ENCODE results near the gene TNC.
"Not testable (repeated sequence)": the region's sequence is repeated elsewhere in the genome, so short reads cannot be mapped to it uniquely, and the experiment has no call there.

The TNC gene

DNA sequence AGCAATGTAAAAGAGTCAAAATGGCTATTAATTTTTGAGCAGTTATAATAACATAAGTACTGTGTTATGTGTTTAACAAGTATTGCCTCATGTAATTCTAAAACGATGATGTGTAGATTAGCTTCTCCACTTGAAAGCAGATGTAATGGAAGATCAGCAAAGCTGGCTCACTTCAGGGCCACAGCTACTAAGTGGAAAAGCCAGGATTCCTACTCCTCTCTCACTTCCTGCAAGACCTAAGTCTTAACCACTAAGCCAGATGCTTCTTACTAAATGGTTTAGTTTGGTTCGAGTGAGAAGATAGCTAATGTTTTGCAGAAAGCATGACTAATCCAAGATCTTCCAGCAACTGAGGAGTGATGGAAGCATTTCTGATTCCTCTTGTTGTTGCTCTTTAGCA, 15.7 kb upstream of the TNC start:
- DNase-seq, result no peak

DNA sequence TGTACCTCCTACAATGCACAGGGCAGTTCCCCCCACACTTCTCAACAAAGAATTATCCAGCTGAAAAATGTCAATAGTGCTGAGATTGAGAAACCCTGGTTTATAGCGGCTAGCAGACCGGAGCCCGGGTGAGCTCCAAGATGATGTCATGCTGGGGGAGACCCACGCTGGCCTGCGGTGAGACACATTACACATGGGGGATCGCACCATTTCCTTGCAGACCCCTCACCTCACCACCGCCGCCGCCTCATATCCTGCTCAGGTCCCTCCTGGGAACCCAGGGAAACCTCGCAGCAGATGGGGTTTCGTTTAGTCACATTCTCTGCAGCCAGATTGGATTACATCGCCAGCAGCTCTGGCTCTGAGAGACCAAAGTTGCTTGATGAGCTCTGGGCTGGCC, 14.7 kb upstream of the TNC start:
- peak; percentile 45 for DNase-seq

DNA sequence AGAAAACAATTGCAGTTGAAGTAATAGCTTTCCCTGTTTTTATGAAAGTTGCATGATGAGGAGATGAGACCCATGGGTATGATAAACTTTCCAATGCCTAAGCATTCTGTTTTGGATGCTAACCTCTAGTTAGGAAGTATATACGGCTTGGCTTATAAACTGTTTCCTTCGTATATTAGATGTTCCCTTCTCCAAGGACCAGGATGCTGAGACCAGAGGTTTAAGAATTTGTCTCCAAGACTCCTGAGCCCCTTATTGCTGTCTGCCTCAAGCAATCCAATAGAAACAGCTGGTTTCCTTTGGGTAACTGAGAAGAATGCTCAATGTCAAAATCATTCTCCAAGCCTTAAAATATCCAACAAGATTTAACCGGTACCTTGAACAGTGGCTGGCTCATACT, 12.2 kb upstream of the TNC start:
- DNase-seq, result no peak

DNA sequence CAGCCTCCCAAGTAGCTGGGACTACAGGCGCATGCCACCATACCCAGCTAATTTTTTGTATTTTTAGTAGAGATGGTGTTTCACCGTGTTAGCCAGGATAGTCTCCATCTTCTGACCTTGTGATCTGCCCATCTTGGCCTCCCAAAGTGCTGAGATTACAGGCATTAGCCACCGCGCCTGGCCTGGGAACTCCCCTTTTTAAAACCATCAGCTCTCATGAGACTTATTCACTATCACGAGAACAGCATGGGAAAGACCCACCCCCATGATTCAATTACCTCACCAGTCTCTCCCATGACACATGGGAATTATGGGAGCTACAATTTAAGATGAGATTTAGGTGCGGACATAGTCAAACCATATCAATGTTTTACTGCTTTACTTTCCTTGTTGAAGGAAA, 10.8 kb upstream of the TNC start:
- not testable (repeated sequence) for DNase-seq

DNA sequence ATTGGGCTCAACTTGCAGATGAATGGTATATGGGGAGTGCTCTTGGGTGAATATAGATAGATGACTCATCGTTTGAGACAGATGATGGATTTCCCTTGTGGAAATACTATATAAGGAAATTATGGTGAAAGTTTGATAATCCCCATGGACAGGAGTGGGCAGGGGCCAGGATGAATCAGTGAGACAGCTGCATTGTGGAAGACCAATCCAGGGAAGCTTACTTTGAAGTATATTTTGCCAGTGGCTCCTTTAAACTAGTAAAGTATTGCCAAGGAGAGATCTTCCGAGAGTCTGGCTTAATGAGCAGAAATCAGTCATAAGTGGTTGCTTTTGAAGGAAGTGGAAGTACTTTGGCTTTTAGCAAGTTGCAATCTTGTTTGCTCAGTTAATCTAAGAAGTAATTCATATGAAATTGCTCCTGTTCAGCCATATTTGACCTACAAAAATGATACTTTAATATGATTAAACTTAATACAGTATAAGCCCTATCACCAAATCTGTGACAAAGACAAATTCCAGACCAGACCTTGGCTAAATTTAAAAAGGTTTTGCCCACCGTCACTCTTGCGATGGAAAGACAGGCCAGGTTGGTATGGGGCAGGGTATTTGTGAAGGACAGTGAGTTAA, 9.3 kb upstream of the TNC start:
- DNase-seq, result no peak

DNA sequence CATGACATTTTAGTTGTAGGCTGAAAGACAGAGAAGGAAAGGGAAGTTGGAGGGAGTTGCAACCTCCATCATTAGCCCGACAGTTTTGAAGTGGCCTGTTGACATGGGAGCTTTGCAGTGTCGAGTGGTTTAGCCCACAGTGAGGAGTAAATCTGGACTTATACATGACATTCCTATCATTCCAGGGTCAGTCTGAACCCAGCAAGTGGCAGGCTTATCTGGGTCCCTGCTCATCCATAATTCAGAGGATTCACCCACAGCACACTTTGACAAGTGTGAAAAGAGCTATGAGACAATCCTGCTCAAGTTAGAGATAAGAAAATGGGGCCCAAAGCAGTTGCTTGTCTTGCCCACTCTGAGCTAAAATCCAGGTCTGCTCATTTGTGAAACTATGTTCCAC, 8.4 kb upstream of the TNC start:
- no peak for DNase-seq

DNA sequence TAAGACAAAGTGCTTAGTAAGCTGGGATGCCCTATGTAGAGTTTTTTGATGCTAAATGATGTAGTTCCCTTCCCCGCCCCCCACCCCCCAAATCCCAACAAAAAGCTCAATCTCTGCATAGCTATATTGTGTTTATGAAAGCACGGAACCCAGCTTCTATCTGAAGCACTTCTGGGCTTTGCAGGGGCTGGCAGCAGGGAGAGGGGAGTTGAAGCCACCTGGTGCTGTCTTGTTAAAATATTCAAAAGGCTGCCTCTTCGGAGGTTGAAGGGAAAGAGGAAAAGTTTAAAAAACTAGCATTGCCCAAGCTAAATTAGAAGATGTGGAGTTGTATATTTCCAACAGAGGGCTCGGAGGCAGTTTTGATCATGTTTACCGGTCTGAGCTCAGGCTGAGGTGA, 5.0 kb upstream of the TNC start:
- no peak for DNase-seq

DNA sequence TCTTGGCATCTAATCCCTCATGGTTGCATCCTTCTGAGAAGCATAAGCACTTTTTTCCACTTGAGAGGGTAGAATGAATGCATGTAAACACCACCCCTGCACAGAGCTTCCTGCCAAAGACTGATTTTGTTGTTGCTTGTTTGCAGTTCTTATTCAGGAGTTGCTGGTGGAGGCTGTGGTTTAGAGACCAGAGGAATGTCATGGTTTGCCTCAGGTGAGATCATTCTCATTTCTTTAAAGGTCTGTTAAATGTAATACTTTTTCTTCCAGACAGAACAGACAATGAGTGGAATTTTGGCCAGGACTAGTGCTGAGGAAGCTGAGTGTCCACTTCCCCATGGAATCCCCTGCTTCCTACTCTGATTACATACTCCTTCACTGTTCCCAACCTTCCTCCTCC, 3.2 kb upstream of the TNC start:
- DNase-seq, result no peak

DNA sequence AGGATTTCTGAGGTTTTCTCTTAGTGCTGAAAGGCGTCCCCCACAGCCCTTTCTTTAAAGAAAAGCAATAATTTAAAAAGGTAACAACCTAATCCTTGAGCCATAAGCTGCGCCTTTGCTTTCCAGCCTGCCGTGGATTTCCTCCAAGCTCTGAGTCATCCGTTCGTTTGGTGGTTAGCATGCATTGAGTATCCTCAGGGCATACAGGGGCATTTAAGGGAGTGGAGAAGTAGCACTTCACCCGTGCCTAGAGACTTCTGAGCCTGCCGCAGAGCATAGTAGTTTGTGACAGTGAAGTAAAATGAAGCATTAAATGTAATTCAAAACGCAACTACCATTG, 892 bp upstream of the TNC start:
- peak; percentile 85 for DNase-seq

DNA sequence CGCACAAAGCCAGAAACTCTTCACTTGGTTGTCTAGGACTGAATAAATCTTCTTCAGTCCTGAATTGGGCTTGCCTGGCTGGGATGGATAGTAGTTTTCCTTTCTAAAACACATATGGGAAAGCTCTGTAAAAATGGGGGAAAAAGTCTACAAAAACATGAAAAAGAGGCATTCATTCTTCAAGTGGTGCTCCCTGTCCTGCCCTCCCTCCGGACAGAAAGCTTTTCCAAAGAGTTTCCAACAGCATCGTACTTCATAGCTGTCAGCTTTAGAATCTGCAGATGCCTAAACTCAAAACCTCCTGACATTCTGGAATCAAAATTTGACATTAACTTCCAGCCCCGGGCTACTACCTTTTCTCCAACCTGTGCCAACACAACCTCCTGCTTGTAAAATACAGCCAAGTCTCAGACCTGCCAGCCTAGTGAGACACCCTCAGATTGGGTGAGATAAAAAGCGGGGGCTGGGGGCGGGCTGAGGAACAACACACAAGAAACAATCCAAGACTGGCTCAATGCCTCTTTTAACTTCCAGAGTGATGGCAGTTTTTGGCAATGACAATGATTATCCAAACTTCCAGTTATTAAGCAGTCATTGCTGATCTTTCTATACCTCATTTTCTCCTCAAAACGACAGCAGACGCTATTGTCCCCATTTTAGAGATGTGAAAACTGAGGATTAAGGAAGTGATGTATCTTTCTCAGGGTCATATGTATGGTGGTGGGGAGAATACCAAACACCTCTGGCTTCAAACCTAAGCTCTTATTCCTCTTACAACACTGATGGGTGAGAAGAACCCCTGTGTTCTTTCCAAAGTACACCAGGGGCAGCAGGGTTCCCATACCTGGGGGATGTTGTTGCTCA, 1.3 kb downstream of the TNC start:
- no peak for DNase-seq

DNA sequence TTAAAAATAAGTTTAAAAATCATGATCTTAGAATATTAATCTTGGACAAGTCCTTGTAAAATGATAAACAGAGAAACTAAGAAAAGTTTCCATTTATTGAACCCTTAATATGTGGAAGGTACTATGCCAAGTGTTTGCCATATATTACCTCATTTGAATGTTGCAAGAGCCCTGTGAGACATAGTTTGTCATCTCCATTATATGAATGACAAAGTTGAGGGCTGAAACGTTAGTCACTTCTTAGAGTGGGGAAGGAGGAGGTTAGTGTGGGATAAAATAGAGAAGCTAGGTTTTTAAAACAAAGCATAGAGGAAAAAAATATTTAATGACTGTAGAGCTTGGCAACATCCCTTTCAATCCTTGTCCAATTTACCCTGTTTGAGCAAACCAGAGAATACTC, 2.0 kb downstream of the TNC start:
- DNase-seq, result no peak

DNA sequence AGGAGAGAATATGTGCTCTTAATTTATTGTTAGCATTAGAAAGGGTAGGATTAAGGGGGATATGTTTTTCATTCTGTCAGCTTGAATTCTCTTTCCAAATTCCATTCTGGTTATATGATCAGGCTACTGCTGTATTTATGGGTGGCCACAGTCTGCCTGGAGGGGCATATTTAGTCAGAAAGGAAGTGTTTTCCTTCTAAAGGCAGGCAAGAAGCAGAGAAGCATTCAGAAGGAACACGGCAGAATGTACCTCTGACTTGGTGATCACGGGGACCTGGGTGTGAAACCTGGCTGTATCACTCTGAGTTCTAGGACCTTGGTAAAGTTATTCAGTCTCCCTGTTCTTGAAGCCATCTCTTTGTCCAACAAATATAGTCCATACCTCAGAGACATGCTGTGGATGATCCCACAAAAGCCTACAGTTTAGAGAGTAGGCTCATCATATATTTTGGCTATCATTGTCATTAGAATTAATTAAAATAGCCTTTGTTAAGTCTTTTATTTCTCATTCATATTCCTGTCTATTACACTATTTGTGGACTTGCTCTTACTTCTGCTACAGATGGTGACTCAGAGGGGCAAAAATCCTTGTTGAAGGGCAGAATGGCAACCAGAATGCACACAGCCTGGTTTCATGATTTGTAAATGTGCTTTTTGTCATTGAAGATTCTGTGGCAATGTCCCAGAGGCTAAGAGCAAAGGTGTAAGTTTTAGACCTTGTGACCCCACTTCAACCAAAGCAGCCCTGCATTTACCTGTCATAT, 2.7 kb downstream of the TNC start:
- DNase-seq, result no peak

DNA sequence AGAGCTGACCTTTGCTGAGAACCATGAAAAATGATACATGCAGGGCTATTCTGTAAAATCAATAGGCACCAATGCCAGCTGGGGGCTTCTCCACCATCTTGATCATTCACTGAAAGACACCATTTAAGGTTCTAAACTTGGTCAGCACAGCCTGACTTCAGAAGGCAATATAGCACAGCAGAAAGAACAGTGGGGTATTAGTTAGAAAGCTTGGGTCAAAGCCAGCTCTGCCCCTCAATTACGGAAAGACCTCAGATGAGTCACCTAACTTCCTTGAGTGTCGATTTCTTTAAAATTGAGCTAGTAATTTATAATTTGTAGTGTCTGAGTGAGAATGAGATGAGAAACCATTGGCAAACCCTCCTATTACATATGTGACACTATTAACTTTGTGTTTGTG, 3.4 kb downstream of the TNC start:
- DNase-seq, result no peak

DNA sequence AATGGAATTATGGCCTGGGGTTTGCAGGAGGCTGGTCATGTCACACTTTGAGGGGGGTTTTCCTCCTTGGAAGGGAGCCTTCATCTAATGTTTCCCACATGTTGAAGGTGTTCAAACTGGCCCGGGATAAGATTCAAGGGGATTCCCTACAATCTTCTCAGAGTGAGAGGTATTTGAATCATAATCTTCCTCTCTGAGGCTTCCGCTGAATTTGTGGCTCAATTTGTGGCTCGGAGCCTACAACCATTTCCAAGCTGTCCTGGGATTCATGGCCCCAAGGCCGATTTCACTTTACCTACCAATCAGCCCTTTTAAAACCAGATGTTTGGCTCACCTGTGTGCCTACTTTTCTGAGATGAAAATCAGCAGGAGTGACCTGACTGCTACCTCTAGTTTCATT, 3.9 kb downstream of the TNC start:
- no peak for DNase-seq

DNA sequence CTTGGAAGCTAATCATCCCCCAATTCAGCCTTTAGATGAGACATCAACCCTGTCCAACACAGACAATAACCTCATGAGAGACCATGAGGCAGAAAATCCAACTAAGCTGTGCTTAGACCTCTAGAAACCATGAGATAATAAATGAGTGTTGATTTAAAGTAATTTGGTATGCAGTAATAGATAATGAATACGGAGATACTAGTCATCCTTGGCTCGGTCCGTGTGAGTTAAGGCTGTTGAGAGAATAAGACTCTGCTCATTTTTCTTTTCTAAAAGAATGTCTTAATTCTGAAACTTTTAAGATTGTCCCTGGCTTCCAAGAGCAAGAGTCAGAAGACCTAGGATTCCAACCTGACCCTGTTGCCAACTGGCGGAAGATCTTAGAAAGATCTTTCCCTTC, 6.1 kb downstream of the TNC start:
- DNase-seq, result no peak

DNA sequence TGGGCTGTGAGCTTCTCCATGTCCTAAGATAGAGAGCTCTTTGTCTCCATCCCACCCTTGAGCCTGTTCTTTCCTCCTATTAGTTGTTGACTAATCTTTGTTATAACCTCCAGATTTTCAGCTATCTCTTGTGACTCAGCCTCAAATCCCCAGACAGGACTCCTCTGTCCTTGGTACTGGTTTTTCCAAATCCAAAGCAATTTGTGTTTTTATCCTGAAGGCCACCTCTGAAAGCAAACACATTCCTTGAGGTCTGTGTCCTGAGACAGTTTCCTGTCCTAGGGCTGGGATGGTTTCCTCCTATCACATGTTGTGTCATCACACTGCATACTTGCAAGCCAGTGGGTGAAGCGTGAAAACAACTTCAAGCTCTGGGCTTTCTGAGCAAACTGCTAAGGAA, 8.5 kb downstream of the TNC start:
- DNase-seq, result no peak

DNA sequence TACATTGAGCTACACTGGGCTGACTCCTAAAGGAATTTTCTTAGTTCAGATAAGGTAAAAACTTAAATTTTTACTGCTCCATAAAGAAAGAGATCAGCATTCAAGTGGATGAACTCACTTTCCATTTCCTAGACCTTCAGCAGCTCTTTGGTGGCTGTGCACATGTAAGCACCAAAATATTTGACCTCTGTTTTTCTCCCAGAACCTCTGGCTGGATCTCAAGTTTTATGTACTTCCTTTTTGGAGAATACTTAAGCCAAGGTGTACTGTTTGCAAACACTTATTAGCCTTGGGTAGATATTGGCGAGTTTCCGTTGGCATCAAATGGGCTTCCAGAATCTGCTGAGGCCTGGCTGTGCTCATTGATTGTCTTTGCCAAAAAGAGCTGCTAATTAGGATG, 10.3 kb downstream of the TNC start:
- no peak for DNase-seq

DNA sequence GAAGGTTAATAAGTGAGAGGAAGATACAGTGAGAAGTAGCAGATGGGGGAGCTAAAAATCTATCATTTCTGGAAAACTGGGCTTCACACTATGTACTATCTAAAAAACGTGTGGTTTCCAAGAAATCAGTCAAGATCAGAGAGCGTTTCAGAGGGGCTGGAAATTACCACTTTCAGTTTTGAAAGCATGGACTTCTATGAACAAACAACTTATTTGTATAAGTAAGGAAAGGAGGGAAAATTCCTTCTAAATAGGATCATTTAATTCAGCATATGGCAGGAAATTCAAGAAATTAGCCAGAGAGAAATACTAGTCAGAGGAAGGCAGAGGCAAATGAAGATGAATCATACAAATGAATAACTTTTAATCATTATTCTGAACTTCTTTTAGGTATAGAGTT, 11.3 kb downstream of the TNC start:
- no peak for DNase-seq

DNA sequence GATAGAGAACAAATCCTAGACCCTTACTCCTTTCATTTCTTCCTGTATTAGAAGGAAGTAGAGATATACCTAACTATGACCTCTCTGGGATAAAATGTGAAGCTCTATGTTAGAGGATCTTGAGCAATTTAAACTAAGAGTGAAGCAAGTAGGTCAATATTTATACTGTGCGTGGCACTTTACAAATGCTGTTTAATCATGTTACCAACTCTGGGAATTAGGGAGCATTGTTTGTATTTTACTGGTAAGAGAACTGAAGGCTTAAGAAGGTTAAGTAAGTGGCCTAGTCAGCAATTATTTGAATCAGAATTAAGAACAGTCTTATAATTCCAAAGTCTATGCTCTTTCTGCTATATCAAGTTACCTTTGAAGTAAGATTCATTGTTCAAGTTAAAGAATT, 12.0 kb downstream of the TNC start:
- DNase-seq, result no peak

DNA sequence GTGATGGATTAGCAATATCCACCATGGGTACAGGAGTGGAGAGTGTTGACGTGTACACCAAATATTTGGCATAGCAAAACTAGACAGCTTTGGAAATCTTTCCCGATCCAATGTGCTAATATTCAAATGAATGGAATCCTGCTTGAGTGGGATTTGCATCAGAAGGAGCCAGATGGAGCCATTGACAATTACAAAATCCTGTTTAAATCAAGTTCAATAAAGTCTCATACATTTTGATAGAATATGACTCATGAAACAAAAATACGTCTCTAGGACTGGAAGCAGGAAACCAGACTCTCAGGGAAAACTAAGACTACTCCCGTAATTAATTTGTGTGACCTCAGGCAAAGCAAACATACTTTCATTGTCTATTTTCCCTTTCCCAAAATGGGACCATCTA, 13.0 kb downstream of the TNC start:
- DNase-seq, result no peak

DNA sequence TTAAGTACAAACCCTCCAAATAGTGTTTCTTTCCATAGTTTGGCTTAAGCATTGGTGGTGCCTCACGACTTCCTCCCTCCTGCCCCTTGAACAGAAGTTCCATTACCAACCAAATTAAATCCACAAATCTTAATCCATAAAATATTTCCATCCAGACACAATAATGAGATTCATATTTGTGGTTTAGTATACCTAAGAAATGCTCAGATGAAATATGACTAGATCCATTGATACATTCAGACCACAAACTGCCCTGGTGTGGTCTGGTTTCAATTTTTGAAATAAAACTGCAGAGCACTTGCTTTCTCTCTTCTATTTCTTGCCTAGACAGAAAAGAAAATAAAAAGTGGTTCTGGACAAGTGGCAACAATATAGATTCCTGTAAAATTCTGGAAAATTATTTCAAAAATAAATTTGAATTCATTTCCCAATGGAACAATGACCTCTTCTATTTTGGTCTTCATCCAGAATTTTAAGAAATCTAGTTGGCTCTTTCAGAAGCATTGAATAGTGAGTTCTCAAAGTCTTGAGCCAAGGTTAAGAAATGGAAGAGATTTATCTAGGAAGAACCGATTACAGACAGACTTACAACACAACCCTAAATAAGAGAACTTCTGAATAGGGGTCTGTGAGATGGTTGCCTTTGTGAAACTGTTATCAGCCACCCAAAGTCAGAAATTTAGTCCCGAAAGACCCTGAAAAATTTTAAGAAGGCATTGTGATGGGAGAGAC, 14.0 kb downstream of the TNC start:
- no peak for DNase-seq

DNA sequence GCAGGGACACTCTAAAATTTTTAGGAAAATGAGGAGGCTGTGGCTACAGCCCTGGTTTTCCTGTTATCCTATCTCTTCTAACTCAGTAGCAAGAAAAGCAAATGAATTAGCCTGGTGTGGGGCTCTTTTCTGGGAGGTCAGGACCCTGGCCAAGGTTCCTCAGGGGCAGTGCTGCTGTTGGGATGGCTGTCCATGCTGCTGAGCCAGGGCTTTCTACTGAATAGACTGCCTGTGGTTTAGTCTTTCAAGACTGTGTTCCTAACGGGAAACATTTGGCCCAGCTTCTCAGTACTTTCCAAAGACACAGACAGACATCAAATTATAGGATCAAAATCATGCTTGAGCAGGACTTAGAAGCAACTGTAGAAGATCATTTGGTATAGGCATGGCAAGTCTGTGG, 18.1 kb downstream of the TNC start:
- peak; percentile 73 for DNase-seq

DNA sequence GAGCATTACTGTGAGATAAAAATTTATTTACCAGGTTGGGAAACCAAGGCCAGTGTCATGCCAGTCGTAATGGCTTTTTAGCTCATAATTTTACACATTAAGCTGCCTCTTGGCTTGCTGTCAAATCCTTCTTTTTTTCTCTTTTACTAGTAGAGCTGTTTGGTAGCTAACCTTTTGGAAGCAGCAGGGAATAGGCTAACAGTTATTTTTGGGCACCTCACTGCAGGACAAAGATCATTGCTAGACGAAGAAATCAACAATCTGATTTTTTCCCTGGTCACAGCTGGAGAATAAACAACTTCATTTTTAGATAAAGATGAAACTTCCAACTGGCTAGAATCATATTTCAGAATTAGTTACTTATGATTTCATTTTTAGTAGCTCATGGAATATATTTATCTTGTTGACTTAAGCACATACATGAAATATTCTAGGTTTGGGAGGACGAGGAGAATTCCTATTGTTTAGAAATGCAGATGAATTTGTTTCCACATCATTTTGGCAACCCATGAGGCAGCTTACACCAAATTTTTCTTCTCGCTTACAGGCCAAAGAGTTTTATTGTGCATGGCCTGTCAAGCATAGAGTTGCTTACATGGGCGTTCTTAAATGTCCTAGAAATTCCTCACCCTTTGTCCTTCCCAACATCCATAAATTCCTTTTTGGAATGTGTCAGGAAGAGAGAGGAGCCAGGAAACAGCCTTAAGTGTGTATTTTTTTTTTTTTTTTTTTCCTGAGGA, 19.6 kb downstream of the TNC start:
- no peak for DNase-seq

Measured in right hindlimb (tissue), 1 donor.